ENCODE measurements around the gene HSD11B2. TPM values are rescaled to one million over a fixed set of nuclear protein-coding genes. Genes with fewer than 3 reads are reported as not detected.

Gene HSD11B2
- total and polyA plus RNA-seq, 4 donors, result 0.51 to 6.7 (median 2.2) TPM

- H3K4me1 ChIP-seq (ENCODE audit: control insufficient read depth in 4 of 4, insufficient read depth in 4 of 4, low read length in 3 of 4), result peaks cover 13 to 40% (median 36%) of the 10 kb centered on the region in 4 donors
- no peak overlapping the region for H3K9ac ChIP-seq (ENCODE audit: low read depth in 1 of 2, low read length in 2 of 2)
- H3K9me3 ChIP-seq (ENCODE audit: control insufficient read depth in 4 of 4, low read length in 3 of 4), result no peaks in the 10 kb centered on the region
- H3K36me3 ChIP-seq (ENCODE audit: control insufficient read depth in 4 of 4, insufficient read depth in 3 of 4, low read depth in 1 of 4, low read length in 3 of 4), result peaks cover 0 to 9% (median 4%) of the 10 kb centered on the region in 4 donors
- no peak overlapping the region for H3K27ac ChIP-seq (ENCODE audit: low read depth in 1 of 2, low read length in 2 of 2)
- 92% methylated on average over 5 of the region's 5 CpGs for WGBS
- H3K4me3 ChIP-seq (ENCODE audit: low read depth in 1 of 3, low read length in 3 of 3), result no peak overlapping the region
- no peak for TF ChIP-seq GABPA (IDR thresholded peaks at IDR 0.05 in 1 of 2, conservative IDR thresholded peaks at IDR 0.05 in 1 of 2)
- no peak for TF ChIP-seq ZBTB33 (IDR thresholded peaks at IDR 0.05)
- H3K27me3 ChIP-seq (ENCODE audit: control insufficient read depth in 4 of 4, insufficient read depth in 4 of 4, low read length in 3 of 4), result no peaks in the 10 kb centered on the region
- DNase-seq (ENCODE audit: low spot score), result no peak
Measured at GRCh38 chr16:67433131-67433719, 2.3 kb downstream of the HSD11B2 start.

DNA sequence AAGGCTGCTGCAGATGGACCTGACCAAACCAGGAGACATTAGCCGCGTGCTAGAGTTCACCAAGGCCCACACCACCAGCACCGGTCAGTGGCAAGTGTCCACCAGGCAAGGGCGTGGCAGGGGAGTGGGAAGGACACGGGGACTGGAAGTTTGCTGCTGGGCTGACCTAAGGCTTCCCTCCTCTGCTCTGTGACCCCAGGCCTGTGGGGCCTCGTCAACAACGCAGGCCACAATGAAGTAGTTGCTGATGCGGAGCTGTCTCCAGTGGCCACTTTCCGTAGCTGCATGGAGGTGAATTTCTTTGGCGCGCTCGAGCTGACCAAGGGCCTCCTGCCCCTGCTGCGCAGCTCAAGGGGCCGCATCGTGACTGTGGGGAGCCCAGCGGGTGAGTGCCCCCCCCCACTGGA lies 4.8 kb downstream of the HSD11B2 start:
- no peak overlapping the region for H3K9ac ChIP-seq (ENCODE audit: low read depth in 1 of 2, low read length in 2 of 2)
- 97% methylated on average over 16 of the region's 16 CpGs for WGBS

More for the DNA sequence above, 4.8 kb downstream of the HSD11B2 start:
- Histone ChIP-seq H3K27me3 (ENCODE audit: control insufficient read depth in 4 of 4, insufficient read depth in 4 of 4, low read length in 3 of 4) (no peaks in the 10 kb centered on the region), H3K27ac (ENCODE audit: low read depth in 1 of 2, low read length in 2 of 2) (peak overlapping the region in 1 of 2 donors; percentile 28), H3K4me1 (ENCODE audit: control insufficient read depth in 4 of 4, insufficient read depth in 4 of 4, low read length in 3 of 4) (peaks cover 9 to 17% (median 15%) of the 10 kb centered on the region in 4 donors), H3K9me3 (ENCODE audit: control insufficient read depth in 4 of 4, low read length in 3 of 4) (no peaks in the 10 kb centered on the region), H3K36me3 (ENCODE audit: control insufficient read depth in 4 of 4, insufficient read depth in 3 of 4, low read depth in 1 of 4, low read length in 3 of 4) (peaks cover 0 to 21% (median 10%) of the 10 kb centered on the region in 4 donors), H3K4me3 (ENCODE audit: low read depth in 1 of 3, low read length in 3 of 3) (no peak overlapping the region)
- DNase-seq (ENCODE audit: low spot score), result no peak
- no peak for TF ChIP-seq YY1 (IDR thresholded peaks at IDR 0.05)
- TF ChIP-seq TAF1 (conservative IDR thresholded peaks at IDR 0.05), result no peak
- TF ChIP-seq RAD21 (IDR thresholded peaks at IDR 0.05), result no peak
- TF ChIP-seq RXRA (IDR thresholded peaks at IDR 0.05), result no peak
- no peak for TF ChIP-seq ATF3 (IDR thresholded peaks at IDR 0.05)
- TF ChIP-seq, protein P1, sequence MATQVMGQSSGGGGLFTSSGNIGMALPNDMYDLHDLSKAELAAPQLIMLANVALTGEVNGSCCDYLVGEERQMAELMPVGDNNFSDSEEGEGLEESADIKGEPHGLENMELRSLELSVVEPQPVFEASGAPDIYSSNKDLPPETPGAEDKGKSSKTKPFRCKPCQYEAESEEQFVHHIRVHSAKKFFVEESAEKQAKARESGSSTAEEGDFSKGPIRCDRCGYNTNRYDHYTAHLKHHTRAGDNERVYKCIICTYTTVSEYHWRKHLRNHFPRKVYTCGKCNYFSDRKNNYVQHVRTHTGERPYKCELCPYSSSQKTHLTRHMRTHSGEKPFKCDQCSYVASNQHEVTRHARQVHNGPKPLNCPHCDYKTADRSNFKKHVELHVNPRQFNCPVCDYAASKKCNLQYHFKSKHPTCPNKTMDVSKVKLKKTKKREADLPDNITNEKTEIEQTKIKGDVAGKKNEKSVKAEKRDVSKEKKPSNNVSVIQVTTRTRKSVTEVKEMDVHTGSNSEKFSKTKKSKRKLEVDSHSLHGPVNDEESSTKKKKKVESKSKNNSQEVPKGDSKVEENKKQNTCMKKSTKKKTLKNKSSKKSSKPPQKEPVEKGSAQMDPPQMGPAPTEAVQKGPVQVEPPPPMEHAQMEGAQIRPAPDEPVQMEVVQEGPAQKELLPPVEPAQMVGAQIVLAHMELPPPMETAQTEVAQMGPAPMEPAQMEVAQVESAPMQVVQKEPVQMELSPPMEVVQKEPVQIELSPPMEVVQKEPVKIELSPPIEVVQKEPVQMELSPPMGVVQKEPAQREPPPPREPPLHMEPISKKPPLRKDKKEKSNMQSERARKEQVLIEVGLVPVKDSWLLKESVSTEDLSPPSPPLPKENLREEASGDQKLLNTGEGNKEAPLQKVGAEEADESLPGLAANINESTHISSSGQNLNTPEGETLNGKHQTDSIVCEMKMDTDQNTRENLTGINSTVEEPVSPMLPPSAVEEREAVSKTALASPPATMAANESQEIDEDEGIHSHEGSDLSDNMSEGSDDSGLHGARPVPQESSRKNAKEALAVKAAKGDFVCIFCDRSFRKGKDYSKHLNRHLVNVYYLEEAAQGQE (IDR thresholded peaks at IDR 0.05), result no peak
- no peak for TF ChIP-seq NR2F2 (IDR thresholded peaks at IDR 0.05)
- no peak for TF ChIP-seq SP1 (IDR thresholded peaks at IDR 0.05)
- no peak for TF ChIP-seq CTCF (IDR thresholded peaks at IDR 0.05; ENCODE audit: low read depth, low read length, missing input control)
- no peak for TF ChIP-seq HNF4A (conservative IDR thresholded peaks at IDR 0.05)
- no peak for TF ChIP-seq JUND (IDR thresholded peaks at IDR 0.05)
- no peak for TF ChIP-seq EGR1 (IDR thresholded peaks at IDR 0.05; ENCODE audit: low read depth in 2 of 2)
- TF ChIP-seq, protein P2, sequence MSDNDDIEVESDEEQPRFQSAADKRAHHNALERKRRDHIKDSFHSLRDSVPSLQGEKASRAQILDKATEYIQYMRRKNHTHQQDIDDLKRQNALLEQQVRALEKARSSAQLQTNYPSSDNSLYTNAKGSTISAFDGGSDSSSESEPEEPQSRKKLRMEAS (IDR thresholded peaks at IDR 0.05), result no peak
- TF ChIP-seq ZBTB33 (IDR thresholded peaks at IDR 0.05), result no peak
